Cardiac fibroblast (primary cell): ENCODE results near the gene EPN2.

Source experiments
- DNase-seq, 2 donors: peaks; one replicate each; pipeline versions ENCODE4 v3.0.0 to v3.0.0-alpha.2; 2010; ENCODE audit warnings: low read depth in 2 of 2
- H3K4me3 ChIP-seq, 2 donors: replicated peaks in 1 of 2; 1 replicate in 1 of 2; 2 replicates in 1 of 2; pipeline ENCODE4 v1.5.1; 2011; ENCODE audit warnings: low read depth in 2 of 2, low read length in 2 of 2, mild to moderate bottlenecking in 2 of 2, moderate library complexity in 1 of 2
- CTCF ChIP-seq: IDR thresholded peaks from one replicate; pipeline ENCODE4 v1.5.1; 2011; ENCODE audit warnings: low read depth, mild to moderate bottlenecking, low read length, inconsistent platforms

EPN2 gene

GRCh38 chr17:19341211-19341631, 104.1 kb downstream of the EPN2 start:
- TF ChIP-seq CTCF = no peak
- no peak overlapping the region for H3K4me3 ChIP-seq
- no peak for DNase-seq

GRCh38 chr17:19341641-19342610, 104.8 kb downstream of the EPN2 start:
- no peak overlapping the region for H3K4me3 ChIP-seq
- peak in 1 of 2 donors; percentile 67 for DNase-seq
- TF ChIP-seq CTCF = no peak

- DNase-seq = no peak
- TF ChIP-seq CTCF = no peak
- H3K4me3 ChIP-seq = no peak overlapping the region
These were observed 105.6 kb downstream of the EPN2 start for GRCh38 chr17:19342611-19343255.

- no peak for DNase-seq
- H3K4me3 ChIP-seq = no peak overlapping the region
- no peak for TF ChIP-seq CTCF
These were observed 106.1 kb downstream of the EPN2 start for GRCh38 chr17:19343256-19343630.

GRCh38 chr17:19343671-19344151, 106.5 kb downstream of the EPN2 start:
- DNase-seq = no peak
- no peak for TF ChIP-seq CTCF

GRCh38 chr17:19344311-19345066, 107.3 kb downstream of the EPN2 start:
- H3K4me3 ChIP-seq = no peak overlapping the region
- no peak for TF ChIP-seq CTCF
- DNase-seq = no peak

More at GRCh38 chr17:19343671-19344151, 106.5 kb downstream of the EPN2 start:
- no peak overlapping the region for H3K4me3 ChIP-seq
